K562 (cell line): ENCODE data around the gene AIFM1. TPM values are rescaled to one million over a fixed set of nuclear protein-coding genes. Genes with fewer than 3 reads are reported as not detected.

ENCODE experiments used
- CREB3 ChIP-seq: fragments of 450-650 bp; conservative IDR thresholded peaks from 2 replicates; pipeline ENCODE4 v1.6.1; 2016; ENCODE audit warnings: missing genetic modification characterization, low read depth, mild to moderate bottlenecking, missing compliant biosample characterization, moderate library complexity
- EP300 ChIP-seq: IDR thresholded peaks from 2 replicates; pipeline ENCODE4 v1.6.1; 2012; ENCODE audit warnings: low read length, improper control_type of control experiment
- FIP1L1 ChIP-seq: fragments of 200-400 bp; formaldehyde crosslinking; IDR thresholded peaks from 2 replicates; pipeline ENCODE4 v1.6.1; 2018; ENCODE audit warnings: mild to moderate bottlenecking, low read depth, low read length; ENCODE audit not compliant: poor library complexity, severe bottlenecking
- FOXA1 ChIP-seq: fragments of 450-650 bp; IDR thresholded peaks from 2 replicates; pipeline ENCODE4 v1.6.1; 2016; ENCODE audit warnings: mild to moderate bottlenecking, borderline replicate concordance
- ID3 ChIP-seq, 2 experiments: fragments of 250-450 bp in 1 of 2; fragments of 450-650 bp in 1 of 2; sonication (Bioruptor Pico) in 1 of 2; IDR thresholded peaks; 2 replicates each; pipeline versions ENCODE4 v1.6.1 to v1.8.0; 2016 to 2021; ENCODE audit warnings: mild to moderate bottlenecking in 2 of 2, moderate library complexity in 2 of 2, missing compliant biosample characterization in 1 of 2, missing genetic modification characterization in 1 of 2
- KDM2B ChIP-seq: fragments of 250-450 bp; sonication (Bioruptor Pico); IDR thresholded peaks from 2 replicates; pipeline ENCODE4 v1.8.0; 2021; ENCODE audit warnings: mild to moderate bottlenecking, moderate library complexity
- LARP7 ChIP-seq: fragments of 450-650 bp; IDR thresholded peaks from 2 replicates; pipeline ENCODE4 v1.6.1; 2016
- MYNN ChIP-seq, 2 experiments: sonication (generic); formaldehyde crosslinking in 1 of 2; IDR thresholded peaks; 2 replicates each; pipeline versions ENCODE4 v1.5.0 to v1.6.1; 2016 to 2020; ENCODE audit warnings: antibody characterized with exemption in 1 of 2, missing genetic modification reagents in 1 of 2
- NFE2 ChIP-seq: IDR thresholded peaks from 2 replicates; pipeline ENCODE4 v1.6.1; 2014; ENCODE audit warnings: antibody characterized with exemption, low read depth
- NR3C1 ChIP-seq: sonication (generic); formaldehyde crosslinking; IDR thresholded peaks from 2 replicates; pipeline ENCODE4 v1.8.1; 2022; ENCODE audit warnings: missing genetic modification reagents
- PRDM10 ChIP-seq: fragments of 450-650 bp; IDR thresholded peaks from 2 replicates; pipeline ENCODE4 v1.6.1; 2018; ENCODE audit not compliant: partially characterized antibody
- RNF2 ChIP-seq: sonication (generic); IDR thresholded peaks from 2 replicates; pipeline ENCODE4 v1.6.1; 2016
- SMAD1 ChIP-seq: fragments of 150-350 bp; IDR thresholded peaks from 2 replicates; pipeline ENCODE4 v1.6.1; 2014; ENCODE audit warnings: low read length, low read depth; ENCODE audit not compliant: partially characterized antibody
- SRSF1 ChIP-seq: fragments of 200-400 bp; formaldehyde crosslinking; IDR thresholded peaks from 2 replicates; pipeline ENCODE4 v1.6.1; 2017; ENCODE audit warnings: mild to moderate bottlenecking, low read depth, low read length, moderate library complexity
- TCFL5 ChIP-seq: fragments of 250-450 bp; sonication (Bioruptor Pico); conservative IDR thresholded peaks from 2 replicates; pipeline ENCODE4 v1.6.1; 2021; ENCODE audit warnings: mild to moderate bottlenecking, moderate library complexity, matching md5 sums
- TEAD2 ChIP-seq: fragments of 450-650 bp; IDR thresholded peaks from 2 replicates; pipeline ENCODE4 v1.6.1; 2016; ENCODE audit warnings: missing genetic modification characterization, control low read depth, missing compliant biosample characterization
- ZBTB17 ChIP-seq: fragments of 450-650 bp; formaldehyde crosslinking; IDR thresholded peaks from 2 replicates; pipeline ENCODE4 v1.4.0; 2020; ENCODE audit warnings: mild to moderate bottlenecking
- ZNF212 ChIP-seq: fragments of 450-650 bp; formaldehyde crosslinking; IDR thresholded peaks from 2 replicates; pipeline ENCODE4 v1.4.0; 2020; ENCODE audit warnings: mild to moderate bottlenecking
- ZNF23 ChIP-seq: fragments of 250-450 bp; sonication (Bioruptor Pico); IDR thresholded peaks from 2 replicates; pipeline ENCODE4 v1.4.0; 2020; ENCODE audit warnings: mild to moderate bottlenecking
- ZNF232 ChIP-seq: sonication (generic); formaldehyde crosslinking; IDR thresholded peaks from 2 replicates; pipeline ENCODE4 v1.8.0; 2022; ENCODE audit warnings: mild to moderate bottlenecking, missing genetic modification reagents
- polyA plus RNA-seq, 8 experiments: library from polyadenylated mRNA; depleted of rRNA in 4 of 8; stranded (reverse) in 5 of 8; unstranded in 3 of 8; fragments of >200 nt; fragmentation: Nextera tagmentation in 2 of 8; fragmentation: Illumina TruSeq in 1 of 8; extraction: Ambion mirVana in 2 of 8; extraction: Trizol in 1 of 8; gene quantifications; 2 replicates each; pipeline versions ENCODE4 v1.2.1 to v1.2.3, GENCODE V29; 2011 to 2014; ENCODE audit warnings: inconsistent platforms in 1 of 8, missing spikeins in 1 of 8
- total RNA-seq, 7 experiments: library from RNA; depleted of rRNA in 6 of 7; stranded (reverse); fragments of >200 nt in 6 of 7; fragmentation: Illumina TruSeq in 2 of 7; extraction: Trizol in 2 of 7; gene quantifications; 2 replicates each; pipeline versions ENCODE4 v1.2.1 to v1.2.3, GENCODE V29; 2011 to 2021; ENCODE audit warnings: low replicate concordance in 1 of 7
- TF ChIP-seq, protein P1 (sequence below): IDR thresholded peaks from 2 replicates; pipeline ENCODE4 v1.6.1; 2011; ENCODE audit warnings: borderline replicate concordance, low read depth, mild to moderate bottlenecking, moderate library complexity, low read length; ENCODE audit not compliant: insufficient read depth, poor library complexity, severe bottlenecking

Gene AIFM1
- total and polyA plus RNA-seq, 9 of the 15 experiments (the other 6 are each of a cell fraction or from before 2014, with no cell fraction given), result 51.0 to 117 (median 91.2) TPM

DNA sequence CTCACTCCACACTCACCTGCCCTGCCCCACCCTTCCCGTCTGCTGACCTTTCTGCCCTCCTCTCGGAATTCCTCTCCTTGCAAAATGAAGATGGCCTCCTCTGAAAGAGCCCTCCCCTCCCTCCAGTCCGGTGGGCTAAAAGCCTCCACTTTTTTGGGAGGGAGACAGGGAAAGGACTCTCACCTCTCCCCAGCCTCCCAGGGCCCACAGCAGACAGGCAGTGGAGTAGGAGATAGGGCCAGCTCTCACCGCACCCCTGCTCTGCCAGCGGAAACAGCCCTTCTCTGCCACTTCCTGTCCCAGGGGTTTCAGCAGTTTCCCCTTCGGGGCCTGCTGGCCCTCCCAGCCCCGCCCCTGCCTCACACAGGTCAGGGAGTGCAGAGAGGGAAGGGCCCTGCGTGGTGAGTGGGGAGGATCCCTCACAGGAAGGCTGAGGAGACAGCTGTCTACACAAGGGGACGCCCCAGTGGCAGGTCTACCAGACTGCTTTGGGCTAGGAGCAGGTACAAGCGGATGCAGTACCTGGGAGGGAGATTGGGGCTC is 73.6 kb downstream of the AIFM1 start (continued):
- TF ChIP-seq TEAD2 (tag) (no peak), ZNF232 (CRISPR knock-in tag) (no peak), PRDM10 (no peak), RNF2 (0 out of 2 replicates have a peak, but pooled peaks have one; percentile 49), ZNF212 (no peak), KDM2B (CRISPR knock-in tag) (no peak), SMAD1 (no peak), NFE2 (no peak), NR3C1 (no peak), EP300 (peak; percentile 36; the same call in 1 of the 2 replicates), ZNF23 (CRISPR knock-in tag) (no peak), SRSF1 (no peak), ID3 (CRISPR knock-in tag; IDR thresholded peaks at IDR 0.05) (no peak), ID3 (tag; IDR thresholded peaks at IDR 0.05) (no peak), FIP1L1 (no peak), FOXA1 (no peak), LARP7 (no peak), ZBTB17 (CRISPR knock-in tag) (no peak), TCFL5 (CRISPR knock-in tag) (no peak), CREB3 (tag) (no peak), MYNN (IDR thresholded peaks at IDR 0.05) (no peak; the same call in 1 of the 2 replicates), MYNN (CRISPR knock-in tag; IDR thresholded peaks at IDR 0.05) (no peak)
- TF ChIP-seq, protein P1, sequence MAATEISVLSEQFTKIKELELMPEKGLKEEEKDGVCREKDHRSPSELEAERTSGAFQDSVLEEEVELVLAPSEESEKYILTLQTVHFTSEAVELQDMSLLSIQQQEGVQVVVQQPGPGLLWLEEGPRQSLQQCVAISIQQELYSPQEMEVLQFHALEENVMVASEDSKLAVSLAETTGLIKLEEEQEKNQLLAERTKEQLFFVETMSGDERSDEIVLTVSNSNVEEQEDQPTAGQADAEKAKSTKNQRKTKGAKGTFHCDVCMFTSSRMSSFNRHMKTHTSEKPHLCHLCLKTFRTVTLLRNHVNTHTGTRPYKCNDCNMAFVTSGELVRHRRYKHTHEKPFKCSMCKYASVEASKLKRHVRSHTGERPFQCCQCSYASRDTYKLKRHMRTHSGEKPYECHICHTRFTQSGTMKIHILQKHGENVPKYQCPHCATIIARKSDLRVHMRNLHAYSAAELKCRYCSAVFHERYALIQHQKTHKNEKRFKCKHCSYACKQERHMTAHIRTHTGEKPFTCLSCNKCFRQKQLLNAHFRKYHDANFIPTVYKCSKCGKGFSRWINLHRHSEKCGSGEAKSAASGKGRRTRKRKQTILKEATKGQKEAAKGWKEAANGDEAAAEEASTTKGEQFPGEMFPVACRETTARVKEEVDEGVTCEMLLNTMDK, result no peak
